CD4-positive, alpha-beta T cell treated with Interleukin-1 beta for 1 hour (primary cell): ENCODE data around the gene MADCAM1.

Source experiments
- DNase-seq, 2 donors: peaks; one replicate each; pipeline ENCODE4 v3.0.0-alpha.2; 2020 to 2022

The MADCAM1 gene

DNA sequence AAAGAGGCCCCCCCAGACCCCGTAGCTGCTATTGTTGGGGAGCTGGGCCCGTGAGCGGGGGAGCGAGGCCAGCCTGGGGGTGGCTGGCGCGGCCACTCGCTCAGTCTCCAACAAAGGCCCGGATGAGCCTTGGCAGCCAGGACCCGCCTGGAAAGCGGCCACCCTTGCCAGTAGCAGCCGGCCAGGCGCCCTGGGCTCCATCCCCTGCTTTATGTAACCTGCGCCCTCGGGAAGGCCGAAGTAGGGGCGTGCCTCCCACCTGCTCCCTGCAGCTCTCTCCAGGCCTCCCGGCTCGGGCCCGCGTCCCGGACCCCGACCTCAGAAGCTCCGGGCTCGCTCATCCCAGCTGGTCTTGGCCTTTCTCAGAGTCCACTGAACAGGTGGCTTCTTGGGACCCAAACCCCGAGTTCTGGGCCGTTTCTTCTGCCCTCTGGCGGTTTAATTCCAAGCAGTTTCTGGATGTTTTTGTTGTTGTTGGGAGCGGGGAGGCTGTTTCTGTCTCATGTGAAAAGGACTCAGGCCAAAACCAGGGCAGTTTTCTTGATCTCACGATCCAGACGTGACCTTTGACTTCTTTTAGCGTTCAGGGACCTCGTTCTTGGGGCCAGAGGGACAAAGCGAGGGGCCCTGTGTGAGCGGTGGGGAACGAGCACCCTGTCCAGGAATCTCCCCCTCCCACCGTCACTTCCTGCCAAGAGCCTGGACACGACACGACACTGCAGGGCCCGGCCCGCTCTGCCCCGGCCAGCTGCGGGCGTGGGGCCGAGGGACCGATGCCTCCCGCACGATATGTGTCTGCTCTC is 36.5 kb downstream of the MADCAM1 start:
- peak; percentile 49 to 58 for DNase-seq

DNA sequence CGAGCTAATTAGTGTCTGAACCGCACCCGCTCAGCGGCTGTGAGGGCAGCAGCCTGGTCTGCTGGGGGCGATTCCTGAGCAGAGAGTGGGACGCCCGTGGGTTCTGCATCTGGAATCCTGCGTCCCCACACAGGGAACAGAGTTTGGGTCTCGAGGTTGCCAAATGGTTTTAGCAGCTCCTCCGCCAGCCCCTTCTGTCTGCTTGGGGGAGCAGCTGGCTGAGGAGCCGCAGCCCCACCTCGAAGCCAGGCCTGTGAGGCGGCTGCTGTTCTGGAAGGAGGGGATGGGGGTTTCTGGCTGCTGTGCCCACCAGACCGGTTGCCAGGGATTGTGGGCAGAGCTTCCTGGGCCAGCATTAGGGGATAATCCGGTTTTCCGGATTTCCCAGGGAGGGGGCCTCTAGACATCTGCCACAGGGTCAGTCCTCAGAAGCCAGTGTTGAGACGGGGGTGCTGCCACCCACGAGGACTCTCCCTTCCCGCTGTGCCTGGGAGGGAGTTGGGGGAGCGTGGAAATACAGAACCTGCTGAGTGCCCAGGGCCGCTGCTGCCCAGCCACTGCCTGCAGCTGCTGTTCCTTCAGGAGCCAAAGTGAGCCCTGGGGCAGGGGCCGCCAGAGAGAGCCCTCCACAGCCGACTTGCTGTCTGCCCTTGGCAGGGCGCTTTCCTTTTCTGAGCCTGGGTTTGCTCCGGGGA is 37.2 kb downstream of the MADCAM1 start:
- DNase-seq, result no peak

DNA sequence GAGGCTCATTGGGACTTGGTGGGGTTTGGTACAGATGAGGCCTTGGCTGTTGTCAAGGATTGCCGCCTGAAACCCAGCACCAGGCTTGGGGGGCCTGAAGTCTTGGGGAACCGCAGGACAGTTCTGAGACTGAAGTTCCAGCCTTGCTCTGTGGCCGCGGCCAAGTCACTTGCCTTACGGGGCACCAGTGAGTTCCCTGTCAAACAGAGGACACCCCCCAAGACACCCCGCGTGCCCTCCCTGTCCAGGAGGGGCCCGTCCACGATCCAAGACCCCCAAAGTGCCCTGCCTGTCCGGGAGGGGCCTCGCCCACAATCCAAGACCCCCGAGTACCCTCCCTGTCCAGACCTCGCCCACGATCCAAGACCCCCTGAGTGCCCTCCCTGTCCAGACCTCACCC is 37.8 kb downstream of the MADCAM1 start:
- DNase-seq, result no peak

DNA sequence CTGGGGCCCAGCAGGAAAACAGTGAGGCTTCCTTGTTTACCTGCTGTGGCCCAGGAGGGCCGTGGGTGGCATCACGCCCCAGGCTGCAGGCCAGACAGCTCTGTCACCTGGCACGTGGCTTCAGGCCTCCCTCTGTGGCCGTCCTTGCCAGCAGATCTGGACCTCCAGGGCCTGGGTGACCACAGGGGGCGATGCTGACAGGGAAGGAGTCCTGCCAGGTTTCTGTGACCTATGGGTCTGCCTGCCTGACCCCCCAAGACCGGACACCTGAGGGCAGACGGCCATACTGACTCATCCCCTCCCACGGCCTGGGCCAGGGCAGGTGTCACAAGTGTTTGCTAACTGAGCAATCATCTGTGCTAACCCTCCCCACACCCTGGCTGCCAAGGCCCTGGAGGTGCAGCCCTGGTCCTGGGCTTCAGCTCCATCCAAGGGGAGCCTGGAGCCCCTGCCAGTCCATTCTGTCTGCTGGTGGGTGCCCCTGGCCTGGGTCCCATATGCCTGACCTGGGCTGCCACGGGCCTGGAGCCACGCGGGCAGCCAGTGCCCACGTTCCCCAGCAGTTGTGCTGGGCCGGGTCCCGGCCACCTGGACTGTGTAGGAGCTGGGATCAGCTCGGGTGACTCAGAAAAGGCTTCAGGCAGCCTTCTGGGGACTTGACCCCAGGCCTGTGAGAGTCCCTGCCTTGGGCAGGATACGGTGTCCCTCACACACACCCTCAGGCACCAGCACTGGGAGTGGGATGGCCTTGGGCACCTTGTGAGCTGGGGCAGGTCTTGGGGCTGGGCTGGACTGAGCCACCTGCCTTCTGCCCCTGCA is 38.9 kb downstream of the MADCAM1 start:
- DNase-seq, result no peak

DNA sequence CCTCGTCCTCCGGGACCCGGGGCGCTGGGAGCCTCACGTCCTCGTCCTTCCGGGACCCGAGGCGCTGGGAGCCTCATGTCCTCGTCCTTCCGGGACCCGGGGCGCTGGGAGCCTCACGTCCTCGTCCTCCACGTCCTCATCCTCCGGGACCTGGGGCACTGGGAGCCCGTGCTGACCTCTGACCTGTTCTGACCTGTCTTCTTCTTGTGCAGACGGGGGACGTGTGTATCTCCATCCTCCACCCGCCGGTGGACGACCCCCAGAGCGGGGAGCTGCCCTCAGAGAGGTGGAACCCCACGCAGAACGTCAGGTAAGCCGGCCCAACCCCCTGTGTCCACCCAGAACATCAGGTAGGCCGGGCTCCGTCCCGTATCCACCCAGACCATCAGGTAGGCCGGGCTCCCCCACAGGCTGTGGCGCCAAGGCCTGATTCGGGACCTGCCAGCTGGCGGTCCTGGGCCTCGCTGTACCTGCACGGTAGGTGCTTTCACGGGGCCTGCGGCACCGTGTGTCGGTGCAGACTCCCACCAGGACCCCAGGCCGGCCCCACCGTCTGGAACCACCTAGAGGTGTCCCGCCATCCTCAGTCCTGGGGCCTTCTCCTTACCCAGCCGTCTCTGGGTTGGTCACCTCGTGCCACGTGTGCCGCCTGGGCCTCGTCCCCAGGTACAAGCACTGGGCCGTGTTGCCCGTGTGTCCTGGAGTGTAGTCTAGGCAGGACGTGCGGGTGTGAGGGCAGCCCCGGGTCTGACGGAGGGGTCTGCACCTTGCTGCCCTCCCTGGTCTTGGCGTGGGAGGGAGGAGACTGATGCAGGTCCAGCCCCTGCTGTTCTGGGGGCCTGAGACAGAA is 40.0 kb downstream of the MADCAM1 start:
- no peak for DNase-seq

DNA sequence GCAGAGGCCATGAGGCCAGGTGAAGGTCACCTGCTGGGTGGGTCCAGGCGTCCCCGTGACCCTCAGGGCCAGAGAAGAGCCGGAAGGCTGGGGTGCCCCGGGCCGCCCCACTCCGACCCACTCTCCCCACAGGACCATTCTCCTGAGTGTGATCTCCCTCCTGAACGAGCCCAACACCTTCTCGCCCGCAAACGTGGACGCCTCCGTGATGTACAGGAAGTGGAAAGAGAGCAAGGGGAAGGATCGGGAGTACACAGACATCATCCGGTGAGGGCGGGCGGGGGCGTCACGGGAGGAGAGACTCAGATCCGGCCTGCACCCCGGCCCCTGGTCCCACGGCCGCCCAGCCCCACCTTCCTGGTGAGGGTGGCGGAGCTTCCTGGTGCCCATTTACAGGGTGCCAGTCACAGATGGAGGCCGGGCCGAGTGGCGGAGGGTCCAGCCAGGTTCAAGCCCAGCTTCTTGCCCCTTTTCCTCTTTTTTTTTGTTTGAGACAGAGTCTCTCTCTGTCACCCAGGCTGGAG is 40.7 kb downstream of the MADCAM1 start:
- no peak for DNase-seq

DNA sequence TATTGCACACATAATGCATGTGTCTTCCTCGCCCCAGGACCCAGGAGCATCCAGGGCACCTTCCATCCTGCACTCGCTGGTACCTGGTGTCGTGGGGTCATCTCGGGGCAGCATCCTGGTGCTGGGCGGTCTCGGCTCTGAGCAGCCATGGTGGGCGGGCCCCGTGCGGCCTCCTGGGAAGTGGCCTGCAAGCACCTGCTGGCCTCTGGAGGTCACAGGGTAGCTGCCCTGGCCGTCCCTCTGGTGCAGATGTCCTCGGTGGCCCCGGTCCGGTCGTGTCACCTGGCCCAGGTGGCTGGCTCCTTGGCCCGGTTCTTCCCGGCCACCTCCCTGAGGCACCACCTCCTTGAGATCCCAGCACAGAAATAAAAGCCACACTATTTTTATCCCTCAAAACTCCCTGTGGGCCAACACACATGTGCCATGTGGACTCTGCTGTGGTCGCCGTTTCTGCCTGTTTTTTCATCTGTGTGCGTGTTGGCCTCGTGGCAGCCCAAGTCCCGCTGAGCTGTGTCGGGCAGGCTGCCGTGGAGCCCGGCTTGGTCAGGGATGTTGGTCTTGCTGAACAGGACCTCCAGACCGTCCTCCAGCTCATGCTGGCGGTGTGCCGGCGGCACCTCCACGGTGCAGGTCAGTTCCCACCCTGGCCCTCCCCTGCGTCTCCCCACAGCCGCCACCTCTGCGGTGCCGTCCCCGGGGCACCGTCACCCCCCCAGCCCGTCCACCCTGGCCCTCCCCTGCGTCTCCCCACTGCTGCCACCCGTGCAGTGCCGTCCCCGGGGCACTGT is 42.5 kb downstream of the MADCAM1 start:
- DNase-seq, result no peak

DNA sequence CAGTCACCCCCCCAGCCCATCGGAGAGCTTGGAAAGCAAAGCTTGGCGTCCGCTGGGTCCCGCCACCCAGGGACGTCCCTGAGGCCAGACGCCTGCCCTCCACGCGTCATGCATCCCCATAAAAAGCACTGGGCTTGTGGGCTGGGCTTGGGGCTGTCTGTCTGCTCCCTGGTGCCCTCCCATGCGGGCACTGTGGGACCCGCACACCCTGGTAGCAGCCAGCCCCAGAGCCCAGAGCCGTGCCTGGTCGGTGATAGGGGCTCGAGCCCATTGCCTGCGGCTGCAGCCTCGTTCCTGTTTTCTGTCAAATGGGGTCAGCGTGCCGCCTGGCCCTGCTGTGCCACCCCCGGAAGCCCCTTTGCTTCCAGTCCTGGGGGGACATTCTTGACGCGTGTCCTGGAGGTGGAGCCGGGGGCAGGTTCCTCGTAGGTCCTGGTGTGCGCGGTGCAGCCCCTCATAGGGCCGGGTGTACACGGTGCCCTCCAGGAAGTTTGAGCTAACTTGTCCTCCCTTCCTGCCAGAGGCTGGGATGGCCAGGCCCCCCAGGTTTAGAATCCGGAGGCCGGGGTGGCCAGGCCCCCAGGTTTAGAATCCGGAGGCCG is 43.2 kb downstream of the MADCAM1 start:
- no peak for DNase-seq

DNA sequence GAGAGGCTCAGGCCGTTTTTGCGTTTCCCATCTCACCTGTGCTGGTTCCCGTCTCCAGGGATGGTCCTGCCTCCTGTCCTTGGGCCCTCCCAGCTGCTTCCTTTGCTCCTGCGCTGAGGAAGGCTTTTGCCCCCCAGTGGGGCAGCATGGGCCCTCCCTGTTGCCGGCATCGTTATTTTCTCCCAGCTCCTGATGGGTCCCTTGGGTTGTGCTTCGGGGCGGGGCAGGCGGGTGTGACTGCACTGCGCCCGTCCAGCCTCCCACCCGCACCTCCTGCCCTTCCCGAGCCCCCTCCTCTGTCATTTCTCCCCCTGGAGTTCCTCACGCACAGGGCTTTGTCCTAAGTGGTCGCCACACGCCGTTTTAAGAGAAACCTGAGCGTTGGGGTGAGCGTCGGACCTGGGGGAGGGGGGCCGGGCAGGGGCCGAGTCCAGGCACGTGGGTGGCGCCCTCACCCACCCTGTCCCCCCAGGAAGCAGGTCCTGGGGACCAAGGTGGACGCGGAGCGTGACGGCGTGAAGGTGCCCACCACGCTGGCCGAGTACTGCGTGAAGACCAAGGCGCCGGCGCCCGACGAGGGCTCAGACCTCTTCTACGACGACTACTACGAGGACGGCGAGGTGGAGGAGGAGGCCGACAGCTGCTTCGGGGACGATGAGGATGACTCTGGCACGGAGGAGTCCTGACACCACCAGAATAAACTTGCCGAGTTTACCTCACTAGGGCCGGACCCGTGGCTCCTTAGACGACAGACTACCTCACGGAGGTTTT is 44.8 kb downstream of the MADCAM1 start:
- DNase-seq, result no peak

DNA sequence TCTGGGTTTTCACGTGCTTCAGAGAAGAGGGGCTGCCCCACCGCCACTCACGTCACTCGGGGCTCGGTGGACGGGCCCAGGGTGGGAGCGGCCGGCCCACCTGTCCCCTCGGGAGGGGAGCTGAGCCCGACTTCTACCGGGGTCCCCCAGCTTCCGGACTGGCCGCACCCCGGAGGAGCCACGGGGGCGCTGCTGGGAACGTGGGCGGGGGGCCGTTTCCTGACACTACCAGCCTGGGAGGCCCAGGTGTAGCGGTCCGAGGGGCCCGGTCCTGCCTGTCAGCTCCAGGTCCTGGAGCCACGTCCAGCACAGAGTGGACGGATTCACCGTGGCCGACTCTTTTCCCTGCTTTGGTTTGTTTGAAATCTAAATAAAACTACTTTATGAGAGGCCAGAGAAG is 45.4 kb downstream of the MADCAM1 start:
- no peak for DNase-seq

DNA sequence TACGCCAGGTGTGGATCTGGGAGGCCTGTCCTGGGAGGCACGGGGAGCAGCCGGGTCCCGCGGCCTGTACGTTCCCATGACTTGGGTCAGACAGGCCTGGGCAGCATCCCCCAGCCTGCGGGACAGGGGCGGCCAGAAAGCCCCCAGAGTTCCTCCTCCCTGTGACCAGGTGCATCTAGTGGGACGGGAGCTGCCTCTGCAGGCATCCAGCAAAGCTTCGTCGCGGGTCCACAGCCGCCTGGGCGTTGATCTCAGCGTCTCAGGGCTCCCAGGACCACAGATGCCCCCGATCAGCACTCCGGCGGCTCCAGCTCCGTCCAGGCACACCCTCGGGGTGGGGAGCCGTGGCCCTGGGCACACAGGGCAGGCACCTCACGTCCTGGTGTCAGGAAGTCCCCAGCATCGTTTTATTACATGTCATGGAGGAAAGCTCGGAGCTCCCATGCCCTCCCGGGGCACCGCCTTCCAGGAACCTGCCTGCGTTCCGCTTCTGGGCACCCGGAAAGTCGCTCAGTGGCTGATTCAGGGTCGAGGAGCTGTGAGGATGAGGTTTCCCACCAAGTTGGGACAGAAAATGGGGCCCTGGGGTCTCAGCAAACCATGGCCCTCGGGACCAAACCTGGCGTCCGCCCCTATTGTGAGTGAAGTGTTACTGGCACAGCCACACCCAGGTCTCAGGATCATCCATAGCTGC is 46.0 kb downstream of the MADCAM1 start:
- DNase-seq, result no peak

DNA sequence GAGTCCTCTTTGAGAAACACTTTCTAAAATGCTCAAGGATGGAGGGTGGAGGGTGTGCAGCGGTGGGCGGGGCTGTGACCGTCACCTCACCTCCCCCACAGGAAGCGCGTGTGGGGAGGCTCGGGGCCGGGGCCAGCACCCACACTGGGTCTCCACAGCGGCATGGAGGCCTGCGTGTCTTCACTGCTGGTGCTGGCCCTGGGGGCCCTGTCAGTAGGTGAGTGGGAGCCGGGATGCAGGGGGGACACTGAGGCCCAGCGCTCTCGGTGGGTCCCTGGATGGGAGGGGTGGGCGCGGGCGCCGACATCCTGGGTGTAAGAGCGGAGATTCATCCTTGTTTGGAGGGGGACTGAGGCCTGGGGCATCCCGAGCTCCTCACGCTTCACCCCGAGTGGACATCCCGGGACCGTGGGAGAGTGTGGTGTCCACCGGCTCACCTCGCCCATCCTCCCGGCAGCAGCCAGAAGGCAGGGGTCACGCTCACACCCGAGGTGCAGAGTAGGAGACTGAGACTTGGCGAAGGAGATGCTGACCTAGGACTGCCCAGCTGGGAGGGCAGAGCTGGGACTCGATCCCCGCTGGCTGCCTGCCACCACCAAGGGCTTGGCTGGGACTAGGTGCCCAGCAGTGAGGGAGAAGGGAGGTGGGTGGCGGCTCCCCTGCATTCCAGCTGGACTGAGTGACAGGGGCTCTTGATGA is 47.8 kb downstream of the MADCAM1 start, which contains the start of gene GZMM:
TSS of gene GZMM (plus strand) at position 144 of the 699 bp plus-strand sequence. CDS start at position 163, 19 bp downstream.
- DNase-seq, result peak; percentile 87 to 89

DNA sequence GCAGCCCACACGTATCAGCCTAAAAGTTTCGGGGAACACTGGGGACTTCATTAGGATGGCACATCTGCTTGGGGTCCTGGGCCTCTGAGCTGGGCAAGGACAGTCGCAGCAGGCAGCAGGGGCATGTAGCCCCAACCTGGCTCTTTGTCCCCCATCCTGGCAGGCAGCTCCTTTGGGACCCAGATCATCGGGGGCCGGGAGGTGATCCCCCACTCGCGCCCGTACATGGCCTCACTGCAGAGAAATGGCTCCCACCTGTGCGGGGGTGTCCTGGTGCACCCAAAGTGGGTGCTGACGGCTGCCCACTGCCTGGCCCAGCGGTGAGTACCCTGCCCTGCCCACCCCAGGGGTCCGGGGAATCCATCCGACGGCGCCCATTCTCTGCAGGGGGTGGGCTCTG is 50.8 kb downstream of the MADCAM1 start:
- no peak for DNase-seq

DNA sequence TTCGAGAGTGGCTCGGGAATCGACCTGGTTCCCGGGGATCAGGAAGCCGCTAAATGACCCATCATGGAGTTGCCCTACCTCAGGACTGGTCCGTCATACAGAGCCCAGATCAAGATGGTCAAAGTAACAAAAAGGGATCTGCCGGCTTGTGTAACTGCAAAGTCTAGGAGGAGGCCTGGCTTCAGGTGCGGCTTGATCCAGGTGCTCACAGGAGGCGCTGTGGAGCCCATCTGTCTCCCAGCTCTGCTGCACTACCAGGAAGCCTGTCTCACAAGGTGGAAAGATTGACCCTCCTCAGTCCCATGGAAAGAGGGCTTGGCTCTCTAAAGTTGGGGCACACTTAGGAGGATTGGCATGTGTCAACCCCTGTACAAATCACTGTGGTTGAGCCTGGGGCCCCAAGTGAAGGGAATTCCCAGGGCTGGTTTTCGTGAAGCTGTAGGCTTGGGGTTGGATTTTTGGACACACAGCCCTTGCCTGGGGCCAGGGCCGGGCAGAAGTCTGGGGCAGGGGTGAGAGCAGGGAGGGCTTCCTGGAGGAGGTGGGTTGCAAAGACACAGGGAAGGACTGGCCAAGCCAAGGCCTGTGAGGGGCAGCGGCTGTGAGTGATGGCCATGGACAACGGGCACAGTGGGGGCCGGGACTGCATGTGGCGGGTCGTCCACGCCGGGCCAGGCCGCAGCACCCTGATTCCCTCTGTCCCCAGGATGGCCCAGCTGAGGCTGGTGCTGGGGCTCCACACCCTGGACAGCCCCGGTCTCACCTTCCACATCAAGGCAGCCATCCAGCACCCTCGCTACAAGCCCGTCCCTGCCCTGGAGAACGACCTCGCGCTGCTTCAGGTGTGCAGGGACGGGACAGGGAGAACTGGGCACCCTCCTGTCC is 51.8 kb downstream of the MADCAM1 start:
- DNase-seq, result no peak

DNA sequence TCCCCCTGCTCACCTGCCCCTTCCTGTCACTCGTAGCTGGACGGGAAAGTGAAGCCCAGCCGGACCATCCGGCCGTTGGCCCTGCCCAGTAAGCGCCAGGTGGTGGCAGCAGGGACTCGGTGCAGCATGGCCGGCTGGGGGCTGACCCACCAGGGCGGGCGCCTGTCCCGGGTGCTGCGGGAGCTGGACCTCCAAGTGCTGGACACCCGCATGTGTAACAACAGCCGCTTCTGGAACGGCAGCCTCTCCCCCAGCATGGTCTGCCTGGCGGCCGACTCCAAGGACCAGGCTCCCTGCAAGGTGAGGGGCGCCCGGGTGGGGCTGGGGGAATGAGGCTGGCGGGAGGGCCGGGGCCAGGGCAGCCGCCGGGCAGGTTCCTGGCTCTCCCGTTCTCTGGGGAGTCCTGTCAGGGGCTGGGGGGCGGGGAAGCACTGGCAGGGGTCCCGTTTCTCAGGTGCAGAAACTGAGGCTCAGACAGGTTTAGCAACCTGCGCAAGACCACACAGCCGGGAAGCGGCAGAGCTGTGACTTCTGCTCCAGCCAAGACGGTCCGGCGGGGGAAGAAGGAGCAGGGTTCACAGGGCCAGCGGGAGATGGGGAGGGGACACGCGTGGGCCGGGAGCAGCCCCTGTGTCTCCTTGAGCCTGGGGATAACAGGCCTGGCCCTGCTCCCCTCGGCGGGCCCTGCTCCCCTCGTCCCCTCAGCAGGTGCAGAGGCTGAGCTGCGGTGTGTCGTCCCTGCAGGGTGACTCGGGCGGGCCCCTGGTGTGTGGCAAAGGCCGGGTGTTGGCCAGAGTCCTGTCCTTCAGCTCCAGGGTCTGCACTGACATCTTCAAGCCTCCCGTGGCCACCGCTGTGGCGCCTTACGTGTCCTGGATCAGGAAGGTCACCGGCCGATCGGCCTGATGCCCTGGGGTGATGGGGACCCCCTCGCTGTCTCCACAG is 52.9 kb downstream of the MADCAM1 start:
- no peak for DNase-seq

DNA sequence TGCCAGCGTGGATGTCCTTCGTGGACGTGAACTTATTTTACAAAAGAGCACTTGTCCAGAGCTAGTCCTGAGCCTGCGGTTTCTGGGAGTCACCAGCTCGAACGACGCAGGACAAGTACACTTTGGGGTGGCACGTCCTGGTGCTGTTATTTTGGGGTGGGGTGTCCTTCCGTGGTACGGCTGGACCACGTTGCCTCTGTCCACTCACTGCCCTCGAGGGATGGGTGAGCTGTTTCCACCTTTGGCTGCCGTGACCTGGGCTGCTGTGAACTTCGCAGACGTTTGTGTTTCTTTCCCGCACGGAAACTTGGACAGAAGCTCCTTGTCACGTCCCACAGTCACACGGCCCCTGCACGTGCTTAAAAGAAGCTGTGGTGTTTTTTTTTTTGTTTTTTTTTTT is 58.5 kb downstream of the MADCAM1 start:
- DNase-seq, result no peak
